ENCODE data around the gene COX6A1.
A peak's percentile ranks its signal among the peaks of the same experiment; 100 is the strongest.
"Not testable (repeated sequence)": the region's sequence is repeated elsewhere in the genome, so short reads cannot be mapped to it uniquely, and the experiment has no call there.

COX6A1 gene

GRCh38 chr12:120428597-120429229 lies 9.2 kb upstream of the COX6A1 start:
- DNase-seq = no peak

- no peak for DNase-seq
These were observed 8.5 kb upstream of the COX6A1 start for GRCh38 chr12:120429368-120429767.

- DNase-seq = no peak
These were observed 5.0 kb upstream of the COX6A1 start for GRCh38 chr12:120432772-120433525.

- no peak for DNase-seq
These were observed 734 bp downstream of the COX6A1 start for GRCh38 chr12:120438495-120439198.

GRCh38 chr12:120439646-120440247 lies 1.8 kb downstream of the COX6A1 start:
- peak; percentile 86 for DNase-seq

- no peak for DNase-seq
These were observed 6.8 kb downstream of the COX6A1 start for GRCh38 chr12:120444676-120445075.

GRCh38 chr12:120445911-120446843 lies 8.3 kb downstream of the COX6A1 start, which contains the start of the genes GATC and TRIAP1:
TSS of gene GATC (plus strand) at chr12:120446444. CDS start at chr12:120446481, 37 bp downstream.
TSS of gene TRIAP1 (minus strand) at chr12:120446384. CDS start at chr12:120446372, 12 bp downstream.
- DNase-seq = peak; percentile 90

GRCh38 chr12:120446844-120447178 lies 8.9 kb downstream of the COX6A1 start:
- not testable (repeated sequence) for DNase-seq

GRCh38 chr12:120447992-120448391 lies 10.1 kb downstream of the COX6A1 start:
- no peak for DNase-seq

- not testable (repeated sequence) for DNase-seq
These were observed 14.6 kb downstream of the COX6A1 start for GRCh38 chr12:120452524-120452923.

- DNase-seq = no peak
These were observed 15.3 kb downstream of the COX6A1 start for GRCh38 chr12:120453060-120453750.

GRCh38 chr12:120453977-120454376 lies 16.1 kb downstream of the COX6A1 start:
- DNase-seq = peak; percentile 54

GRCh38 chr12:120455302-120455701 lies 17.4 kb downstream of the COX6A1 start:
- no peak for DNase-seq

- DNase-seq = peak; percentile 19
These were observed 19.2 kb downstream of the COX6A1 start for GRCh38 chr12:120457133-120457532.

GRCh38 chr12:120460157-120460556 lies 22.2 kb downstream of the COX6A1 start:
- DNase-seq = no peak

GRCh38 chr12:120462099-120462640 lies 24.3 kb downstream of the COX6A1 start:
- no peak for DNase-seq

- no peak for DNase-seq
These were observed 25.8 kb downstream of the COX6A1 start for GRCh38 chr12:120463712-120464111.

GRCh38 chr12:120465756-120466155 lies 27.8 kb downstream of the COX6A1 start:
- no peak for DNase-seq

GRCh38 chr12:120466560-120467315 lies 28.8 kb downstream of the COX6A1 start:
- peak; percentile 62 for DNase-seq

GRCh38 chr12:120467439-120467838 lies 29.5 kb downstream of the COX6A1 start:
- no peak for DNase-seq
